Testis (tissue), 2 donors: ENCODE measurements around the gene MMP20.

Experiments used
- POLR2A ChIP-seq: fragments of 450-650 bp; IDR thresholded peaks from one replicate; pipeline ENCODE4 v1.6.1; 2017; ENCODE audit warnings: antibody characterized with exemption, mild to moderate bottlenecking, moderate library complexity
- TF ChIP-seq, protein P1 (sequence below), 3 experiments: fragments of 450-650 bp in 2 of 3; fragments of 200-600 bp in 1 of 3; sonication (generic) in 1 of 3; IDR thresholded peaks; one replicate each; pipeline ENCODE4 v1.5.1; 2016 to 2019; ENCODE audit warnings: antibody characterized with exemption in 3 of 3, mild to moderate bottlenecking in 2 of 3, moderate library complexity in 1 of 3

- TF ChIP-seq, protein P1, sequence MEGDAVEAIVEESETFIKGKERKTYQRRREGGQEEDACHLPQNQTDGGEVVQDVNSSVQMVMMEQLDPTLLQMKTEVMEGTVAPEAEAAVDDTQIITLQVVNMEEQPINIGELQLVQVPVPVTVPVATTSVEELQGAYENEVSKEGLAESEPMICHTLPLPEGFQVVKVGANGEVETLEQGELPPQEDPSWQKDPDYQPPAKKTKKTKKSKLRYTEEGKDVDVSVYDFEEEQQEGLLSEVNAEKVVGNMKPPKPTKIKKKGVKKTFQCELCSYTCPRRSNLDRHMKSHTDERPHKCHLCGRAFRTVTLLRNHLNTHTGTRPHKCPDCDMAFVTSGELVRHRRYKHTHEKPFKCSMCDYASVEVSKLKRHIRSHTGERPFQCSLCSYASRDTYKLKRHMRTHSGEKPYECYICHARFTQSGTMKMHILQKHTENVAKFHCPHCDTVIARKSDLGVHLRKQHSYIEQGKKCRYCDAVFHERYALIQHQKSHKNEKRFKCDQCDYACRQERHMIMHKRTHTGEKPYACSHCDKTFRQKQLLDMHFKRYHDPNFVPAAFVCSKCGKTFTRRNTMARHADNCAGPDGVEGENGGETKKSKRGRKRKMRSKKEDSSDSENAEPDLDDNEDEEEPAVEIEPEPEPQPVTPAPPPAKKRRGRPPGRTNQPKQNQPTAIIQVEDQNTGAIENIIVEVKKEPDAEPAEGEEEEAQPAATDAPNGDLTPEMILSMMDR (IDR thresholded peaks at IDR 0.05): no peak
- no peak for TF ChIP-seq POLR2A
These were observed 97.4 kb downstream of the MMP20 start for GRCh38 chr11:102527684-102528083.
